HCT116 (cell line): ENCODE measurements around the gene LAGE3. TPM values are rescaled to one million over a fixed set of nuclear protein-coding genes. Genes with fewer than 3 reads are reported as not detected.

Experiments
- ATAC-seq: fragments of 200-7000 bp; cut with Tn5 transposase; 2 replicates; pipeline ENCODE4 v1.9.1; 2020; ENCODE audit warnings: mild to moderate bottlenecking, moderate library complexity
- BruUV-seq: library from RNA; stranded (reverse); fragments of 400-500 nt; replicated peaks from 2 replicates; lab custom pipeline; 2021; lab: Mats Ljungman, UMichigan
- CTCF ChIA-PET: fragments of 300-600 bp; sonication (Branson Sonifier 250); formaldehyde crosslinking; loops from one replicate; lab custom pipeline; 2021; ENCODE audit warnings: antibody characterized with exemption; lab: Charles Lee
- POLR2A ChIA-PET: fragments of 300-600, 350-600 bp; sonication (Branson Sonifier 250); formaldehyde crosslinking; loops from one replicate; lab custom pipeline; 2021; ENCODE audit warnings: antibody characterized with exemption; lab: Charles Lee
- RAD21 ChIA-PET, 2 experiments: fragments of 300-600 bp; sonication (Branson Sonifier 250); formaldehyde crosslinking; loops; one replicate each; lab custom pipeline; 2023; ENCODE audit warnings: low total read pairs in 2 of 2; ENCODE audit not compliant: uncharacterized antibody in 2 of 2, unreplicated experiment in 2 of 2, low non-redundant PET in 1 of 2; lab: Charles Lee
- DNase-seq: peaks from one replicate; pipeline ENCODE4 v3.0.0-alpha.2; 2010; ENCODE audit warnings: low read depth, low spot score
- H2AFZ ChIP-seq: fragments of 200-600 bp; shearing (Covaris generic), sonication (generic); 2 replicates; pipeline ENCODE4 v1.6.1; 2017; ENCODE audit warnings: low read depth, mixed run types, mixed read lengths, antibody characterized with exemption, low read length; ENCODE audit not compliant: poor library complexity, severe bottlenecking
- H3K27ac ChIP-seq: 2 replicates; pipeline ENCODE4 v1.5.1; 2012; ENCODE audit warnings: low read depth, low read length
- H3K27me3 ChIP-seq: fragments of 200-600 bp; sonication (generic); 2 replicates; pipeline ENCODE4 v1.6.1; 2016; ENCODE audit warnings: mixed run types, low read length, mixed read lengths; ENCODE audit not compliant: insufficient read depth
- H3K36me3 ChIP-seq, 2 experiments: fragments of 200-500 bp in 1 of 2; fragments of 200-600 bp in 1 of 2; sonication (Bioruptor generic) in 1 of 2; sonication (generic) in 1 of 2; 2 replicates each; pipeline versions ENCODE4 v1.5.1 to v1.6.1; 2014 to 2016; ENCODE audit warnings: low read length in 2 of 2, inconsistent platforms in 1 of 2, mixed read lengths in 1 of 2, mixed run types in 1 of 2; ENCODE audit not compliant: insufficient read depth in 2 of 2, control insufficient read depth in 1 of 2
- H3K4me1 ChIP-seq, 2 experiments: fragments of 200-600 bp in 1 of 2; sonication (generic) in 1 of 2; 2 replicates each; pipeline versions ENCODE4 v1.5.1 to v1.6.1; 2012 to 2017; ENCODE audit warnings: low read length in 2 of 2, inconsistent platforms in 1 of 2, mild to moderate bottlenecking in 1 of 2, mixed read lengths in 1 of 2, mixed run types in 1 of 2, moderate library complexity in 1 of 2; ENCODE audit not compliant: insufficient read depth in 2 of 2, control insufficient read depth in 1 of 2
- H3K4me2 ChIP-seq: fragments of 200-600 bp; sonication (generic); 2 replicates; pipeline ENCODE4 v1.6.1; 2017; ENCODE audit warnings: mixed run types, low read length, mixed read lengths
- H3K4me3 ChIP-seq, 2 experiments: fragments of 200-600 bp in 1 of 2; sonication (generic) in 1 of 2; replicated peaks in 1 of 2; 2 replicates each; pipeline ENCODE4 v1.5.1; 2011 to 2016; ENCODE audit warnings: low read length in 2 of 2, control low read depth in 1 of 2, low read depth in 1 of 2, mild to moderate bottlenecking in 1 of 2, mixed read lengths in 1 of 2, mixed run types in 1 of 2
- H3K79me2 ChIP-seq: fragments of 200-600 bp; sonication (generic); 2 replicates; pipeline ENCODE4 v1.6.1; 2017; ENCODE audit warnings: mild to moderate bottlenecking, mixed run types, low read length, moderate library complexity, mixed read lengths; ENCODE audit not compliant: insufficient read depth
- H3K9ac ChIP-seq: fragments of 200-600 bp; sonication (generic); 2 replicates; pipeline ENCODE4 v1.6.1; 2016; ENCODE audit warnings: low read length, mixed read lengths
- H3K9me2 ChIP-seq: fragments of 200-600 bp; sonication (generic), shearing (Covaris generic); 2 replicates; pipeline ENCODE4 v1.6.1; 2017; ENCODE audit warnings: mixed run types, mild to moderate bottlenecking, moderate library complexity; ENCODE audit not compliant: insufficient read depth
- H3K9me3 ChIP-seq, 2 experiments: fragments of 200-500 bp in 1 of 2; fragments of 200-600 bp in 1 of 2; sonication (Bioruptor generic) in 1 of 2; sonication (generic) in 1 of 2; 2 replicates each; pipeline ENCODE4 v1.6.1; 2014 to 2017; ENCODE audit warnings: low read length in 2 of 2, mixed read lengths in 2 of 2, inconsistent platforms in 1 of 2, low read depth in 1 of 2, mild to moderate bottlenecking in 1 of 2, mixed run types in 1 of 2, moderate library complexity in 1 of 2; ENCODE audit not compliant: control insufficient read depth in 1 of 2, insufficient read depth in 1 of 2
- H4K20me1 ChIP-seq: fragments of 200-600 bp; sonication (generic), shearing (Covaris generic); 2 replicates; pipeline ENCODE4 v1.6.1; 2017; ENCODE audit warnings: mixed run types, mild to moderate bottlenecking, moderate library complexity; ENCODE audit not compliant: insufficient read depth
- CBX3 ChIP-seq: IDR thresholded peaks from 2 replicates; pipeline ENCODE4 v1.6.1; 2012; ENCODE audit warnings: low read depth
- POLR2A ChIP-seq: IDR thresholded peaks from 2 replicates; pipeline ENCODE4 v1.7.0; 2011; ENCODE audit warnings: borderline replicate concordance; ENCODE audit not compliant: insufficient read depth, insufficient read length; ENCODE audit errors: extremely low read depth
- POLR2AphosphoS5 ChIP-seq: IDR thresholded peaks from 2 replicates; pipeline ENCODE4 v1.6.1; 2011; ENCODE audit warnings: mild to moderate bottlenecking, low read depth, low read length, moderate library complexity
- RAD21 ChIP-seq: IDR thresholded peaks from 2 replicates; pipeline ENCODE4 v1.6.1; 2012; ENCODE audit warnings: low read depth, mild to moderate bottlenecking
- SP1 ChIP-seq: IDR thresholded peaks from 2 replicates; pipeline ENCODE4 v1.6.1; 2012; ENCODE audit warnings: low read depth
- SRF ChIP-seq: IDR thresholded peaks from 2 replicates; pipeline ENCODE4 v1.6.1; 2012; ENCODE audit warnings: low read depth
- ZFX ChIP-seq: fragments of 450-650 bp; IDR thresholded peaks from 2 replicates; pipeline ENCODE4 v1.6.1; 2017
- ZNF274 ChIP-seq: fragments of 200-500 bp; sonication (Bioruptor generic); IDR thresholded peaks from 2 replicates; pipeline ENCODE4 v1.6.1; 2014; ENCODE audit warnings: mild to moderate bottlenecking, low read depth, low read length, inconsistent platforms
- intact Hi-C: fragments of 100-400 bp; cut with micrococcal nuclease; formaldehyde crosslinking; loops from 2 replicates; pipeline ENCODE4 v1.10.0; 2022
- total RNA-seq: library from RNA; stranded (reverse); gene quantifications from one replicate; pipeline ENCODE4 v1.2.1, GENCODE V29; 2021; ENCODE audit not compliant: unreplicated experiment
- TF ChIP-seq, protein P1 (sequence below): IDR thresholded peaks from 2 replicates; pipeline ENCODE4 v1.6.1; 2012; ENCODE audit warnings: low read depth

Gene LAGE3
- total RNA-seq, 1 experiment from 2014 or later: 42.8 TPM

DNA sequence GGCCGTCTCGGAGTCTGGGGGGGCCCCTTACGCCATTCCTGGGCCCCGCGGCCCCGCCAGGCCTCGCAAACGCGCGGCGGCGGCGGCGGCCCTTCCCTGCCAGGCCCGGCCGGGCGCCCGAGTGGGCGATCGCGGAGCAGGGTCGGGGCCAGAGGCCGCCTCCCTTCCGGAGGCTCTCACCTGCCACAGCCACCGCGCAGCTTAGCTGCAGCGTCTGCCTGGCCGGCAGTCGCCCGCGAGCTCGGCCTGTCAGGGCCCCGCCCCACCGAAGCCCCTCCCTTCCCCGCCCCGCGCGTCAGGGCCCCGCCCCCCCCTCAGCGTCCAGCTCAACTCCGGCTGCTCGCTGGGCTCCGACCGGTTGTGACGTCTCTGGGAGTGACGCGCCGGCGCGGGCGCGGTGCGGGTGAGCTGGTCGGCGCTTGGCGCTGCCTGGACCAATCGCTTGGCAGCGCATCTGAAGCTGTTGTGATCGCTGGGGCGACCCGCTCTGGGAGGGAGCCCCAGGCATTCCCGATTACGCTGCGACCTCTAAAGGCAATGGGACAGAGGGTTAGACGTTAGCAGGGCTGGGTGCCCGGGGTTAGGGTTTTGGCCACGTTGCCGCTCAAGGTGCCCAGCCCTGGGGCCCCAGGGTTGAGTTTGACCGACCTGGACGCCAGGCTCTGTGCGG is 11.5 kb upstream of the LAGE3 start, which contains the start of gene SLC10A3:
Gene SLC10A3 (minus strand): TSS at position 216 of the 670 bp plus-strand sequence. CDS start 1,689 bp downstream, outside the sequence.
- Histone ChIP-seq H3K27ac (peak within 1 kb of the TSS; percentile 68), H3K9me3 (no peaks in the 10 kb centered on the region), H3K79me2 (peaks cover 7% of the 10 kb centered on the region; the same call in 1 of the 2 replicates), H3K9ac (peak within 1 kb of the TSS; percentile 74), H3K4me1 (peaks cover 0 to 22% of the 10 kb centered on the region in 2 experiments; a peak in 1 of 4 replicates), H2AFZ (no peak within 1 kb of the TSS), H4K20me1 (no peaks in the 10 kb centered on the region), H3K4me2 (peak within 1 kb of the TSS; percentile 83), H3K36me3 (no peaks in the 10 kb centered on the region), H3K4me3 (peak within 1 kb of the TSS; percentile 61 to 68), H3K27me3 (no peaks in the 10 kb centered on the region), H3K9me2 (no peaks in the 10 kb centered on the region)
- intact Hi-C loops: no loop called here
- TF ChIP-seq RAD21: no peak
- no peak for TF ChIP-seq SP1
- no peak for TF ChIP-seq CBX3
- TF ChIP-seq SRF: no peak
- TF ChIP-seq ZNF274: no peak
- TF ChIP-seq, protein P1, sequence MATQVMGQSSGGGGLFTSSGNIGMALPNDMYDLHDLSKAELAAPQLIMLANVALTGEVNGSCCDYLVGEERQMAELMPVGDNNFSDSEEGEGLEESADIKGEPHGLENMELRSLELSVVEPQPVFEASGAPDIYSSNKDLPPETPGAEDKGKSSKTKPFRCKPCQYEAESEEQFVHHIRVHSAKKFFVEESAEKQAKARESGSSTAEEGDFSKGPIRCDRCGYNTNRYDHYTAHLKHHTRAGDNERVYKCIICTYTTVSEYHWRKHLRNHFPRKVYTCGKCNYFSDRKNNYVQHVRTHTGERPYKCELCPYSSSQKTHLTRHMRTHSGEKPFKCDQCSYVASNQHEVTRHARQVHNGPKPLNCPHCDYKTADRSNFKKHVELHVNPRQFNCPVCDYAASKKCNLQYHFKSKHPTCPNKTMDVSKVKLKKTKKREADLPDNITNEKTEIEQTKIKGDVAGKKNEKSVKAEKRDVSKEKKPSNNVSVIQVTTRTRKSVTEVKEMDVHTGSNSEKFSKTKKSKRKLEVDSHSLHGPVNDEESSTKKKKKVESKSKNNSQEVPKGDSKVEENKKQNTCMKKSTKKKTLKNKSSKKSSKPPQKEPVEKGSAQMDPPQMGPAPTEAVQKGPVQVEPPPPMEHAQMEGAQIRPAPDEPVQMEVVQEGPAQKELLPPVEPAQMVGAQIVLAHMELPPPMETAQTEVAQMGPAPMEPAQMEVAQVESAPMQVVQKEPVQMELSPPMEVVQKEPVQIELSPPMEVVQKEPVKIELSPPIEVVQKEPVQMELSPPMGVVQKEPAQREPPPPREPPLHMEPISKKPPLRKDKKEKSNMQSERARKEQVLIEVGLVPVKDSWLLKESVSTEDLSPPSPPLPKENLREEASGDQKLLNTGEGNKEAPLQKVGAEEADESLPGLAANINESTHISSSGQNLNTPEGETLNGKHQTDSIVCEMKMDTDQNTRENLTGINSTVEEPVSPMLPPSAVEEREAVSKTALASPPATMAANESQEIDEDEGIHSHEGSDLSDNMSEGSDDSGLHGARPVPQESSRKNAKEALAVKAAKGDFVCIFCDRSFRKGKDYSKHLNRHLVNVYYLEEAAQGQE: no peak
- TF ChIP-seq POLR2AphosphoS5: peak; percentile 92
- TF ChIP-seq POLR2A: peak; percentile 67
- peak; percentile 68 for TF ChIP-seq ZFX
- RAD21 ChIA-PET: no interaction called here
- CTCF ChIA-PET: interaction anchor here (2.4 kb wide), 1 partner anchor 117 kb away, joined by 6 read pairs; no protein-coding TSS in a partner anchor
- DNase-seq (peak; percentile 89), ATAC-seq (peak; percentile 86)
- POLR2A ChIA-PET: interaction anchor here (0.7 to 1.8 kb wide), 9 partner anchors 9 to 119 kb away, joined by 3 to 12 read pairs (median 3); partner anchors contain the start of genes FAM3A, PLXNA3 and RPL10
- BruUV-seq: no TSS peak
